ENCODE results near the gene TOPBP1.

TOPBP1 gene

DNA sequence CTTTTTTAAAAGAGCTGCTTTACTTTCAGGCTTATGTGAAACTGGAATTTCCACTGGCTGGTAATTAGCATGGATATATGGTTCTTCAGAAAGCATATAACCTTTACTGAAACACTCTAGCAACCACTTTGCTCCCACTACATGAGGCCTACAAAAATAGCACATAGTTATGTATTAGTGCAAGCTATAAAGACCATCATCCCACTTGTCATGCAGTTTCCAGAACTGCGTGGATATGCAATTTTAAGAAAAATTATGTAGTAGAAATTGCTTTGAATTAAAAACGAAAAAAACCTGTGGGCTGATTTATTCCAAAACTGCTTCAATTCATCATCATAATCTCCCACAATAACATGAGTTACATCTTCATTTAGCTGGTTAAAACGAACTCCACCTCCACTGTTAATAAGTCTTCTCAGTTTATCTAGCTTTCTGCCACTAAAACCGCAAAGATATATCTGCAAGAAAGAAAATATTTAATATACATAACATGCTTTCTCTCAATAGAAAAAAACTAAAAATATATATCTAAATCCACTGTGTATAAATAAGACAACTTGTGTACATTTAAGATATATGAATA is 12.2 kb downstream of the TOPBP1 start:
- Histone ChIP-seq H3K4me1 (ENCODE audit: control insufficient read depth, insufficient read depth, low read length, poor library complexity, severe bottlenecking) (peaks cover 6% of the 10 kb centered on the region), H3K27ac (ENCODE audit: low read depth, low read length, severe bottlenecking) (no peak overlapping the region), H3K9me3 (ENCODE audit: control insufficient read depth, low read length) (no peaks in the 10 kb centered on the region), H3K36me3 (ENCODE audit: control insufficient read depth, insufficient read depth, low read length) (peaks cover 75% of the 10 kb centered on the region), H3K4me3 (ENCODE audit: extremely low read depth, insufficient read depth, low read length, poor library complexity, severe bottlenecking) (no peak overlapping the region)
- WGBS, 2 experiments (ENCODE audit: insufficient coverage in 2 of 2), result 100% methylated on average over 1 of the region's 4 CpGs; no CpG with 5 or more reads in 1 of the 2 experiments

DNA sequence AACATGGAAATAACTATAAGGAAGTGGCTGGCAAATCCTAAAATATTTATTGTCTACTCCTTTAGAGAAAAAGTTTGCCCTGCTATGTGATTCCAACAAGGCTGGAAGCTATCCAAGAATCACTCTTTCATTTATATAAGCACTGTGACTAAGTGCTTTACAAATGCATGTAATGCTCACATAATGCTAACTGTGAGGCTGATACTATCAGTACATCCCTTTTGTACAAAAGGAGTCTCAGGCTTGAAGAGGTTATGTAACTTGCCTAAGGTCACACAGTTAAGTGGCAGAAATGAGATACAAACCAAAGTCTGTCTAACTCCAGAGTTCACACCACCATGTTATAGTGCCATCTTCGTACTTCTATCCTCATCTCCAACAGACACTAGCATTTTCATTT is 17.0 kb downstream of the TOPBP1 start:
- Histone ChIP-seq H3K27ac (ENCODE audit: low read depth, low read length, severe bottlenecking) (no peak overlapping the region), H3K9me3 (ENCODE audit: control insufficient read depth, low read length) (no peaks in the 10 kb centered on the region), H3K4me1 (ENCODE audit: control insufficient read depth, insufficient read depth, low read length, poor library complexity, severe bottlenecking) (peaks cover 6% of the 10 kb centered on the region), H3K36me3 (ENCODE audit: control insufficient read depth, insufficient read depth, low read length) (peaks cover 87% of the 10 kb centered on the region), H3K4me3 (ENCODE audit: extremely low read depth, insufficient read depth, low read length, poor library complexity, severe bottlenecking) (no peak overlapping the region)
- no CpG with 5 or more reads among the region's 1 CpG for WGBS, 2 experiments (ENCODE audit: insufficient coverage in 2 of 2)

DNA sequence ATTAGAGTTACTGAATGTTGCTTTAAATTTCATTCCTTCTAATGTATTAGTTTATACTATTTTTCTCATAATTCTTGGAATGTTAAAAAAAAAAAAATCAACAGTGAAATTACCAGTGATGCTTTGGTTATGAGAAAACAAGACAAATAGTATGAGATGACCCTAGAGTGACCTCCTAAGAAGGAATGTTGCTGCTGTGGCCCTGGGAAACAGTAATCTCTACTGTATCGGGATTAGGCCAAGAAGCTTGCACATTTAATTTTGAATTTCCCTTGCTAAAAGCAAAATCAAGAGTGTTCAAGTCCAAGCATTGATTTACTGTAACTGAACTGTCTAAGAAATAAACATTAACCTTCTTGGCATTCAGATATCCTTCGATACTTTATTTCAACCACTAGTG is 18.1 kb downstream of the TOPBP1 start:
- H3K4me1 ChIP-seq (ENCODE audit: control insufficient read depth, insufficient read depth, low read length, poor library complexity, severe bottlenecking), result peaks cover 6% of the 10 kb centered on the region
- H3K36me3 ChIP-seq (ENCODE audit: control insufficient read depth, insufficient read depth, low read length), result peaks cover 86% of the 10 kb centered on the region
- 92 to 95% methylated on average over 1 to 2 of the region's 2 CpGs for WGBS, 2 experiments (ENCODE audit: insufficient coverage in 2 of 2)
- H3K4me3 ChIP-seq (ENCODE audit: extremely low read depth, insufficient read depth, low read length, poor library complexity, severe bottlenecking), result no peak overlapping the region
- H3K27ac ChIP-seq (ENCODE audit: low read depth, low read length, severe bottlenecking), result no peak overlapping the region
- H3K9me3 ChIP-seq (ENCODE audit: control insufficient read depth, low read length), result no peaks in the 10 kb centered on the region

DNA sequence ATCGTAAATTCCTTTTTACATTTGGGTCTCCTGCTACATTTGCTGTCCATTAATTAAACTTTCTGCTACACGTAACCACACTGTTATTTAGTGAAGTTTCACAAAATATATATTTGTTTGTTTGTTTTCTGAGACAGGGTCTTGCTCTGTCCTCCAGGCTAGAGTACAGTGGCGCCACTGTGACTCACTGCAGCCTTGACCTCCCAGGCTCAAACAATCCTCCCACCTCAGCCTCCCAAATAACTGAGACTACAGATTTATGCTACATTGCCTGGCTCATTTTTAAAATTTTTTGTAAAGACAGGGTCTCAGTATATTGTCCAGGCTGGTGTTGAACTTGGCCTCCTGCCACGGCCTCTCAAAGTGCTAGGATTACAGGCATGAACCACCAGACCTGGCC is 20.5 kb downstream of the TOPBP1 start:
- H3K36me3 ChIP-seq (ENCODE audit: control insufficient read depth, insufficient read depth, low read length), result peaks cover 83% of the 10 kb centered on the region
- no peaks in the 10 kb centered on the region for H3K9me3 ChIP-seq (ENCODE audit: control insufficient read depth, low read length)
- no peak overlapping the region for H3K4me3 ChIP-seq (ENCODE audit: extremely low read depth, insufficient read depth, low read length, poor library complexity, severe bottlenecking)
- WGBS, 2 experiments (ENCODE audit: insufficient coverage in 2 of 2), result 100% methylated on average over 1 of the region's 4 CpGs; no CpG with 5 or more reads in 1 of the 2 experiments
- no peak overlapping the region for H3K27ac ChIP-seq (ENCODE audit: low read depth, low read length, severe bottlenecking)
- H3K4me1 ChIP-seq (ENCODE audit: control insufficient read depth, insufficient read depth, low read length, poor library complexity, severe bottlenecking), result peaks cover 6% of the 10 kb centered on the region

DNA sequence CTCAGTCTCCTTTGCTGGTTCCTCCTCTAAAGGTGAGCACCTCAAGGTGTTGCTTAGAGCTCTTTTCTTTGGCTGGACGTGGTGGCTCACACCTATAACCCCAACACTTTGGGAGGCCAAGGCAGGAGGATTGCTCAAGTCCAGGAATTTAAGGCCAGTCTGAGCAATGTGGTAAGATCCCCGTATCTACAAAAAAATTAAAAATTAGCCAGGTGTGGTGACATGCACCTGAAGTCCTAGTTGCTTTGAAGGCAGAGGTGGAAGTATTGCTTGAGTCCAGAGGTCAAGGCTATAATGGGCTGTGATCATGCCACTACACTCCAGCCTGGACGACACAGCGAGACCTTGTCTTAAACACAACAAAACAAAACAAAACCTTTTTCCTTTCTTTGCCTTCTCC is 28.3 kb downstream of the TOPBP1 start:
- Histone ChIP-seq H3K4me1 (ENCODE audit: control insufficient read depth, insufficient read depth, low read length, poor library complexity, severe bottlenecking) (no peaks in the 10 kb centered on the region), H3K36me3 (ENCODE audit: control insufficient read depth, insufficient read depth, low read length) (peaks cover 94% of the 10 kb centered on the region), H3K4me3 (ENCODE audit: extremely low read depth, insufficient read depth, low read length, poor library complexity, severe bottlenecking) (no peak overlapping the region), H3K9me3 (ENCODE audit: control insufficient read depth, low read length) (no peaks in the 10 kb centered on the region), H3K27ac (ENCODE audit: low read depth, low read length, severe bottlenecking) (no peak overlapping the region)
- WGBS, 2 experiments (ENCODE audit: insufficient coverage in 2 of 2), result 96 to 100% methylated on average over 2 to 3 of the region's 4 CpGs

DNA sequence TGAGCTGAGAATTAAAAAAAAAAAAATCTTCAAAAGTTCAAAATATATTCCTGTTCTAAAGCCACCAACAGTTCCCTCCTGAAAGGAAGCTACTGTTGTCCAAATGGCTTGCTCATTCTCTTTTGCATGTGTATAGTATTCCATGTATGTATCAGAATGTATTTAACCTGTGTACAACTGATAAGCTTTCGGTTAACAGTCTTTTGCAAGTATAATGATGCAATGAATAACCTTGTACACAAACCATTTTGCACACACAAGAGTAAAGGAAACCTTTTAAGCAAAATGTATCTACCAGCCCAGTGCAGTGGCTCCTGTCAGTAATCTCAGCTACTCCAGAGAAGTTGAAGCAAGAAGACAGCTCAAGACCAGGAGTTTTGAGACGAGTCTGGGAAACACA is 32.6 kb downstream of the TOPBP1 start:
- Histone ChIP-seq H3K4me1 (ENCODE audit: control insufficient read depth, insufficient read depth, low read length, poor library complexity, severe bottlenecking) (no peaks in the 10 kb centered on the region), H3K27ac (ENCODE audit: low read depth, low read length, severe bottlenecking) (no peak overlapping the region), H3K9me3 (ENCODE audit: control insufficient read depth, low read length) (no peaks in the 10 kb centered on the region), H3K36me3 (ENCODE audit: control insufficient read depth, insufficient read depth, low read length) (peaks cover 93% of the 10 kb centered on the region), H3K4me3 (ENCODE audit: extremely low read depth, insufficient read depth, low read length, poor library complexity, severe bottlenecking) (no peak overlapping the region)
- WGBS, 2 experiments (ENCODE audit: insufficient coverage in 2 of 2), result 86 to 100% methylated on average over 1 of the region's 2 CpGs

DNA sequence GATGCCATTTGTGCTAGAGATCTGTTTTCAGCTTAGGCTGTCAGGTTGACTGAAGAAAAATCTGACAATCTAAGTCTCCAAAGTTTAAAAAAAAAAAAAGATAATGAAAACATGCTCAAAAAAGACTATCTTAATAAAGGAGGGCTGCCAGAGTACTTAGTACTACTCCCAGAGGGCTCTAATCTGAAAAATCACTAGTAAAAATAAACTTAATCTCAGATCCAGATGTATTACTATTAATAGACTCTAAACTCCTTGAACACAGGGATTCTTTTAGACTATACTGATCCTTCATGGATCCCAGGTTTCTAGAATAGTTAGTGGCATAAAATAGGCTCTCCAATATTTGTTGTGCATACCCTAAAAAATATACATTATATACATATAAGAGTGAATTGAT is 34.0 kb downstream of the TOPBP1 start:
- Histone ChIP-seq H3K27ac (ENCODE audit: low read depth, low read length, severe bottlenecking) (no peak overlapping the region), H3K4me1 (ENCODE audit: control insufficient read depth, insufficient read depth, low read length, poor library complexity, severe bottlenecking) (no peaks in the 10 kb centered on the region), H3K4me3 (ENCODE audit: extremely low read depth, insufficient read depth, low read length, poor library complexity, severe bottlenecking) (no peak overlapping the region), H3K36me3 (ENCODE audit: control insufficient read depth, insufficient read depth, low read length) (peaks cover 91% of the 10 kb centered on the region), H3K9me3 (ENCODE audit: control insufficient read depth, low read length) (no peaks in the 10 kb centered on the region)

DNA sequence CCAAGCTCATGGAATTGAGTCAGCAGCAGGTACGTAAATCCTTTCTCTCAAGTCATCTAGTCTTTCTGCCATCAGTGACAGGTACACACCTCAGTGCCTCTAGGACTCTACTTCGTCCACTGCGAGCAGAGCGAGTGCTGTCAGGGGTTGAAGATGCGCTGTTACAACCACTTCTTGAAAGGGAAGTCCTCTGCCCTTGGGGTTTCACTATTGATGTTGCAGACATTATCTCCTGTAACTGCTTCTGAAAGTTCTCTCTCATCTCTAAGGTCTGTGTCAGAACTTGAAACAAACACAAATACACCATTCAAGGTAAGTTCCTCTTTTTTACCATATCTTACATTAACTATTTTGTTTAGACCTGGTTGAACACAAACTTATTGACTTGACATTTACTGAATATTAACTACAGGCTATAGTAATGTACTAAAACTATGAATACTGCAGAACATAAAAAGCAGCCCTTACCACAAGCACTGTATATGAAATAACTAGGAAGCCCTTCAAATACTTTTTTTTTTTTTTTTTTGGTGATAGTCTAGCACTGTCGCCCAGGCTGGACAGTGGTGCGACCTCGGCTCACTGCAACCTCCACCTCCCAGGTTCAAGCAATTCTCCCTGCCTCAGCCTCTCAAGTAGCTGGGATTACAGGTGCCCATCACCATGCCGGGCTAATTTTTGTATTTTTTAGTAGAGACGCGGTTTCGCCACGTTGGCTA is 41.5 kb downstream of the TOPBP1 start:
- H3K27ac ChIP-seq (ENCODE audit: low read depth, low read length, severe bottlenecking), result no peak overlapping the region
- no peaks in the 10 kb centered on the region for H3K4me1 ChIP-seq (ENCODE audit: control insufficient read depth, insufficient read depth, low read length, poor library complexity, severe bottlenecking)
- 92 to 95% methylated on average over 6 to 7 of the region's 13 CpGs for WGBS, 2 experiments (ENCODE audit: insufficient coverage in 2 of 2)
- no peak overlapping the region for H3K4me3 ChIP-seq (ENCODE audit: extremely low read depth, insufficient read depth, low read length, poor library complexity, severe bottlenecking)
- peaks cover 81% of the 10 kb centered on the region for H3K36me3 ChIP-seq (ENCODE audit: control insufficient read depth, insufficient read depth, low read length)
- H3K9me3 ChIP-seq (ENCODE audit: control insufficient read depth, low read length), result no peaks in the 10 kb centered on the region

DNA sequence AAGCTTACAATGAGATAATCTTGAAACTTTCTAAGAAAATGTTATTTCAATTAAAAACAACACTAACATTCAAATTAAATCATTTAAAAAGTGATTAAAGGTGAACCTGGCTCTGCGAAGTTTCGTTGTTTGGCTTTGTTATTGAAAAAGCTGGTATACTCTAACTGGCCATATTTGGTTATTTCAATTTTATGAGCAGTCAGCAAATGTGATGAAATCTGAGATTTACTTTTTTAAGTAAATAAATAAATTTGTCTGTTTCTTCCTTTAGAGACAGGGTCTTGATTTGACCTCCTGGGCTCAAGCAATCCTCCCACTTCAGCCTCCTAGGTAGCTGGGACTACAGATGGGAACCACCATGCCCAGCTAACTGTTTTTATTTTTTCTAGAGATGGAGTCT is 50.2 kb downstream of the TOPBP1 start:
- Histone ChIP-seq H3K4me1 (ENCODE audit: control insufficient read depth, insufficient read depth, low read length, poor library complexity, severe bottlenecking) (no peaks in the 10 kb centered on the region), H3K9me3 (ENCODE audit: control insufficient read depth, low read length) (no peaks in the 10 kb centered on the region), H3K27ac (ENCODE audit: low read depth, low read length, severe bottlenecking) (no peak overlapping the region), H3K36me3 (ENCODE audit: control insufficient read depth, insufficient read depth, low read length) (peaks cover 82% of the 10 kb centered on the region), H3K4me3 (ENCODE audit: extremely low read depth, insufficient read depth, low read length, poor library complexity, severe bottlenecking) (no peak overlapping the region)
- WGBS, 2 experiments (ENCODE audit: insufficient coverage in 2 of 2), result no CpG with 5 or more reads among the region's 2 CpGs

DNA sequence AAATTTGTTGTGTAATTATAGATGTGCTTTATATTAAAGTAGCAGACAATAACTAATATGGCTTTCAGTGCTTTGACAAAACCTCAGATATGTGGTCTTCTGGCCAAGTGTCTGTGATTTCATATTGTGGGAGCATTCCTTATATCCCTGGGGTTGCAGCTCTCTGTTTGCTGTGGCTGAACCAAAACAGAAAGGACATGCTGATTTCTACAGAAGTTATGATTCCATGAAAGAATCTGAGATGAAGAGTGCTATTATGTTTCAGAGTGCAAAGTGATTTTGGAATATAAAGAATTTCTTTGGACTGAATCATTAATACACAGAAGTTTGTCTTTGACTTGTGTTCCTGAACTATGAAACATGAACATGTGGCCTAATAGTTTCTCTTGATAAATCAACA is 51.7 kb downstream of the TOPBP1 start:
- Histone ChIP-seq H3K9me3 (ENCODE audit: control insufficient read depth, low read length) (no peaks in the 10 kb centered on the region), H3K36me3 (ENCODE audit: control insufficient read depth, insufficient read depth, low read length) (peaks cover 76% of the 10 kb centered on the region), H3K4me1 (ENCODE audit: control insufficient read depth, insufficient read depth, low read length, poor library complexity, severe bottlenecking) (no peaks in the 10 kb centered on the region), H3K4me3 (ENCODE audit: extremely low read depth, insufficient read depth, low read length, poor library complexity, severe bottlenecking) (no peak overlapping the region), H3K27ac (ENCODE audit: low read depth, low read length, severe bottlenecking) (no peak overlapping the region)

DNA sequence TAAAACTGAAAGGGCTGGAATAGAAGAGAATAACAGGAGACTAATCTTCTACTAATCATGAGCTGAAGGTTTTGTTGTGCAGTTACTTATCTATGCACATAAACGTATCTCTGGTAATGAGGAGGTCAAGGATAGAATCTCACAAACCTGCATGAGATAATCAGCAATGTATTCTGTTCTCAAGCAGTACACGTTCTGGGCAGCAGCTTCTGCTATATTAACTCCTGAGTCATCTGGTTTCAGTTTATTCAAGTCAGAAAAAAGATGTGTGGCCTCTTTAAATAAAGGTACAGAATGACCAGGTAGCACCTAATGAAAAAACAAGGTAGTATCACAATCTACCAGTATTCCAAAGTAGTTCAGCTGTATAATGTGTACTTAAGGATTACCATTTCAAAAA is 53.4 kb downstream of the TOPBP1 start:
- no peak overlapping the region for H3K4me3 ChIP-seq (ENCODE audit: extremely low read depth, insufficient read depth, low read length, poor library complexity, severe bottlenecking)
- H3K9me3 ChIP-seq (ENCODE audit: control insufficient read depth, low read length), result no peaks in the 10 kb centered on the region
- H3K4me1 ChIP-seq (ENCODE audit: control insufficient read depth, insufficient read depth, low read length, poor library complexity, severe bottlenecking), result no peaks in the 10 kb centered on the region
- H3K36me3 ChIP-seq (ENCODE audit: control insufficient read depth, insufficient read depth, low read length), result peaks cover 78% of the 10 kb centered on the region
- no peak overlapping the region for H3K27ac ChIP-seq (ENCODE audit: low read depth, low read length, severe bottlenecking)
- 93 to 100% methylated on average over 1 to 2 of the region's 2 CpGs for WGBS, 2 experiments (ENCODE audit: insufficient coverage in 2 of 2)
